ENCODE results near the gene MPDZ.
A peak's percentile ranks its signal among the peaks of the same experiment; 100 is the strongest.
"Not testable (repeated sequence)": the region's sequence is repeated elsewhere in the genome, so short reads cannot be mapped to it uniquely, and the experiment has no call there.

Gene MPDZ

GRCh38 chr9:13263511-13263910 lies 16.0 kb downstream of the MPDZ start:
- no peak for DNase-seq

GRCh38 chr9:13252852-13253251 lies 26.6 kb downstream of the MPDZ start:
- no peak for DNase-seq

GRCh38 chr9:13244181-13244580 lies 35.3 kb downstream of the MPDZ start:
- DNase-seq: peak; percentile 28 to 78

GRCh38 chr9:13241283-13241682 lies 38.2 kb downstream of the MPDZ start:
- no peak for DNase-seq

GRCh38 chr9:13239660-13240059 lies 39.8 kb downstream of the MPDZ start:
- DNase-seq: no peak

- DNase-seq: no peak
Observed at GRCh38 chr9:13239208-13239607, 40.3 kb downstream of the MPDZ start.

GRCh38 chr9:13234932-13235331 lies 44.6 kb downstream of the MPDZ start:
- DNase-seq: no peak

- no peak for DNase-seq
Observed at GRCh38 chr9:13228431-13228830, 51.1 kb downstream of the MPDZ start.

- no peak for DNase-seq
Observed at GRCh38 chr9:13224366-13224765, 55.1 kb downstream of the MPDZ start.

GRCh38 chr9:13222733-13223132 lies 56.8 kb downstream of the MPDZ start:
- DNase-seq: not testable (repeated sequence)

- no peak for DNase-seq
Observed at GRCh38 chr9:13221741-13222140, 57.8 kb downstream of the MPDZ start.

- DNase-seq: no peak
Observed at GRCh38 chr9:13220837-13221236, 58.7 kb downstream of the MPDZ start.

- DNase-seq: no peak
Observed at GRCh38 chr9:13215791-13216554, 63.5 kb downstream of the MPDZ start.

- DNase-seq: no peak
Observed at GRCh38 chr9:13213998-13214397, 65.5 kb downstream of the MPDZ start.

GRCh38 chr9:13213337-13213736 lies 66.2 kb downstream of the MPDZ start:
- DNase-seq: peak in 1 of 2 experiments; percentile 26

- DNase-seq: no peak
Observed at GRCh38 chr9:13210306-13210705, 69.2 kb downstream of the MPDZ start.

GRCh38 chr9:13209498-13209897 lies 70.0 kb downstream of the MPDZ start:
- no peak for DNase-seq

- DNase-seq: no peak
Observed at GRCh38 chr9:13205824-13206223, 73.7 kb downstream of the MPDZ start.

GRCh38 chr9:13190040-13190439 lies 89.5 kb downstream of the MPDZ start:
- DNase-seq: no peak

- DNase-seq: no peak
Observed at GRCh38 chr9:13189362-13189761, 90.1 kb downstream of the MPDZ start.

- no peak for DNase-seq
Observed at GRCh38 chr9:13186774-13187173, 92.7 kb downstream of the MPDZ start.

- DNase-seq: no peak
Observed at GRCh38 chr9:13186091-13186490, 93.4 kb downstream of the MPDZ start.

- no peak for DNase-seq
Observed at GRCh38 chr9:13181652-13182051, 97.8 kb downstream of the MPDZ start.

GRCh38 chr9:13179257-13179656 lies 100.2 kb downstream of the MPDZ start:
- no peak for DNase-seq

GRCh38 chr9:13175732-13176131 lies 103.8 kb downstream of the MPDZ start:
- DNase-seq: no peak
